ENCODE data around the gene G0S2. TPM values are rescaled to one million over a fixed set of nuclear protein-coding genes. Genes with fewer than 3 reads are reported as not detected.

Gene G0S2
- total RNA-seq, 1 donor from 2014 or later = 5.9 TPM

- no peak for DNase-seq (ENCODE audit: low read depth)
- no peak for FAIRE-seq
- Histone ChIP-seq H3K27me3 (ENCODE audit: insufficient read depth, low read length) (no peaks in the 10 kb centered on the region), H3K4me2 (ENCODE audit: low read length) (no peak overlapping the region), H3K9ac (ENCODE audit: low read length) (no peak overlapping the region), H3K4me3 (ENCODE audit: insufficient read depth, low read depth, low read length) (no peak overlapping the region), H3K79me2 (ENCODE audit: insufficient read depth, low read length) (no peaks in the 10 kb centered on the region), H3K36me3 (ENCODE audit: insufficient read depth, low read length) (no peaks in the 10 kb centered on the region), H4K20me1 (ENCODE audit: insufficient read depth, low read length) (no peaks in the 10 kb centered on the region), H3K27ac (ENCODE audit: low read depth, low read length) (no peak overlapping the region), H3K9me3 (ENCODE audit: insufficient read depth, low read depth, low read length) (no peaks in the 10 kb centered on the region), H2AFZ (ENCODE audit: low read depth, low read length) (no peak overlapping the region), H3K4me1 (ENCODE audit: insufficient read depth, low read length) (no peaks in the 10 kb centered on the region)
- Mint-ChIP-seq H3K36me3 (ENCODE audit: low read depth, unreplicated experiment) (no peaks in the 10 kb centered on the region), H3K27ac (ENCODE audit: unreplicated experiment) (no peak overlapping the region), H3K9me3 (ENCODE audit: unreplicated experiment) (no peaks in the 10 kb centered on the region), H3K4me1 (ENCODE audit: low read depth, unreplicated experiment) (peaks cover 7% of the 10 kb centered on the region), H3K27me3 (ENCODE audit: low read depth, unreplicated experiment) (peaks cover 9% of the 10 kb centered on the region), H3K4me3 (ENCODE audit: unreplicated experiment) (no peak overlapping the region)
- TF ChIP-seq CTCF (IDR thresholded peaks at IDR 0.05; ENCODE audit: insufficient read depth, low read depth, low read length) = no peak
- no peak for TF ChIP-seq EZH2 (IDR thresholded peaks at IDR 0.05; ENCODE audit: insufficient read depth, low read length)
Measured at GRCh38 chr1:209721323-209721722, 46.1 kb downstream of the G0S2 start.

GRCh38 chr1:209723265-209723664 lies 48.1 kb downstream of the G0S2 start:
- no peak for DNase-seq (ENCODE audit: low read depth)
- Histone ChIP-seq H3K9me3 (ENCODE audit: insufficient read depth, low read depth, low read length) (no peaks in the 10 kb centered on the region), H2AFZ (ENCODE audit: low read depth, low read length) (no peak overlapping the region), H3K4me2 (ENCODE audit: low read length) (no peak overlapping the region), H4K20me1 (ENCODE audit: insufficient read depth, low read length) (no peaks in the 10 kb centered on the region), H3K79me2 (ENCODE audit: insufficient read depth, low read length) (no peaks in the 10 kb centered on the region), H3K4me1 (ENCODE audit: insufficient read depth, low read length) (no peaks in the 10 kb centered on the region), H3K27me3 (ENCODE audit: insufficient read depth, low read length) (no peaks in the 10 kb centered on the region), H3K4me3 (ENCODE audit: insufficient read depth, low read depth, low read length) (no peak overlapping the region), H3K27ac (ENCODE audit: low read depth, low read length) (no peak overlapping the region), H3K36me3 (ENCODE audit: insufficient read depth, low read length) (no peaks in the 10 kb centered on the region), H3K9ac (ENCODE audit: low read length) (no peak overlapping the region)
- H3K9me3 Mint-ChIP-seq (ENCODE audit: unreplicated experiment) = no peaks in the 10 kb centered on the region
- no peaks in the 10 kb centered on the region for H3K36me3 Mint-ChIP-seq (ENCODE audit: low read depth, unreplicated experiment)
- H3K4me3 Mint-ChIP-seq (ENCODE audit: unreplicated experiment) = no peak overlapping the region
- no peak for FAIRE-seq
- peaks cover 7% of the 10 kb centered on the region for H3K4me1 Mint-ChIP-seq (ENCODE audit: low read depth, unreplicated experiment)
- peaks cover 9% of the 10 kb centered on the region for H3K27me3 Mint-ChIP-seq (ENCODE audit: low read depth, unreplicated experiment)
- TF ChIP-seq CTCF (IDR thresholded peaks at IDR 0.05; ENCODE audit: insufficient read depth, low read depth, low read length) = no peak
- peak overlapping the region; percentile 17 for H3K27ac Mint-ChIP-seq (ENCODE audit: unreplicated experiment)

- H3K9me3 Mint-ChIP-seq (ENCODE audit: unreplicated experiment) = no peaks in the 10 kb centered on the region
- Histone ChIP-seq H3K79me2 (ENCODE audit: insufficient read depth, low read length) (no peaks in the 10 kb centered on the region), H4K20me1 (ENCODE audit: insufficient read depth, low read length) (no peaks in the 10 kb centered on the region), H2AFZ (ENCODE audit: low read depth, low read length) (no peak overlapping the region), H3K4me2 (ENCODE audit: low read length) (no peak overlapping the region), H3K9me3 (ENCODE audit: insufficient read depth, low read depth, low read length) (no peaks in the 10 kb centered on the region), H3K4me3 (ENCODE audit: insufficient read depth, low read depth, low read length) (no peak overlapping the region), H3K27me3 (ENCODE audit: insufficient read depth, low read length) (no peaks in the 10 kb centered on the region), H3K9ac (ENCODE audit: low read length) (no peak overlapping the region), H3K36me3 (ENCODE audit: insufficient read depth, low read length) (no peaks in the 10 kb centered on the region), H3K27ac (ENCODE audit: low read depth, low read length) (no peak overlapping the region), H3K4me1 (ENCODE audit: insufficient read depth, low read length) (no peaks in the 10 kb centered on the region)
- no peak for FAIRE-seq
- peaks cover 7% of the 10 kb centered on the region for H3K4me1 Mint-ChIP-seq (ENCODE audit: low read depth, unreplicated experiment)
- no peaks in the 10 kb centered on the region for H3K36me3 Mint-ChIP-seq (ENCODE audit: low read depth, unreplicated experiment)
- peaks cover 9% of the 10 kb centered on the region for H3K27me3 Mint-ChIP-seq (ENCODE audit: low read depth, unreplicated experiment)
- no peak for TF ChIP-seq EZH2 (IDR thresholded peaks at IDR 0.05; ENCODE audit: insufficient read depth, low read length)
- TF ChIP-seq CTCF (IDR thresholded peaks at IDR 0.05; ENCODE audit: insufficient read depth, low read depth, low read length) = no peak
- no peak overlapping the region for H3K4me3 Mint-ChIP-seq (ENCODE audit: unreplicated experiment)
- H3K27ac Mint-ChIP-seq (ENCODE audit: unreplicated experiment) = peak overlapping the region; percentile 27
- DNase-seq (ENCODE audit: low read depth) = no peak
Measured at GRCh38 chr1:209723756-209724693, 48.8 kb downstream of the G0S2 start.
